ENCODE measurements around the gene NUDT17.

The NUDT17 gene

GRCh38 chr1:145886390-145886789, 41.0 kb downstream of the NUDT17 start:
- Histone ChIP-seq H3K9ac (ENCODE audit: low read length) (peak overlapping the region; percentile 24; the same call in 1 of the 2 replicates), H3K27ac (ENCODE audit: low read depth, low read length) (no peak overlapping the region), H3K4me2 (ENCODE audit: low read depth, low read length, poor library complexity, severe bottlenecking) (peak overlapping the region; percentile 77), H3K9me2 (replicated peaks; ENCODE audit: insufficient read depth, low read length) (no peaks in the 10 kb centered on the region), H3K9me3 (ENCODE audit: insufficient read depth, low read length) (no peaks in the 10 kb centered on the region), H3F3A (ENCODE audit: insufficient read depth) (no peaks in the 10 kb centered on the region), H3K27me3 (ENCODE audit: low read length) (no peaks in the 10 kb centered on the region), H3K4me3 (ENCODE audit: insufficient read depth, low read length, poor library complexity, severe bottlenecking) (peak overlapping the region; percentile 83), H2AFZ (ENCODE audit: low read depth, low read length, severe bottlenecking) (peak overlapping the region; percentile 97), H3K79me2 (ENCODE audit: insufficient read depth, low read length) (no peaks in the 10 kb centered on the region), H4K20me1 (ENCODE audit: low read depth, low read length) (no peaks in the 10 kb centered on the region), H3K36me3 (ENCODE audit: low read length) (no peaks in the 10 kb centered on the region)
- TF ChIP-seq, protein P1, sequence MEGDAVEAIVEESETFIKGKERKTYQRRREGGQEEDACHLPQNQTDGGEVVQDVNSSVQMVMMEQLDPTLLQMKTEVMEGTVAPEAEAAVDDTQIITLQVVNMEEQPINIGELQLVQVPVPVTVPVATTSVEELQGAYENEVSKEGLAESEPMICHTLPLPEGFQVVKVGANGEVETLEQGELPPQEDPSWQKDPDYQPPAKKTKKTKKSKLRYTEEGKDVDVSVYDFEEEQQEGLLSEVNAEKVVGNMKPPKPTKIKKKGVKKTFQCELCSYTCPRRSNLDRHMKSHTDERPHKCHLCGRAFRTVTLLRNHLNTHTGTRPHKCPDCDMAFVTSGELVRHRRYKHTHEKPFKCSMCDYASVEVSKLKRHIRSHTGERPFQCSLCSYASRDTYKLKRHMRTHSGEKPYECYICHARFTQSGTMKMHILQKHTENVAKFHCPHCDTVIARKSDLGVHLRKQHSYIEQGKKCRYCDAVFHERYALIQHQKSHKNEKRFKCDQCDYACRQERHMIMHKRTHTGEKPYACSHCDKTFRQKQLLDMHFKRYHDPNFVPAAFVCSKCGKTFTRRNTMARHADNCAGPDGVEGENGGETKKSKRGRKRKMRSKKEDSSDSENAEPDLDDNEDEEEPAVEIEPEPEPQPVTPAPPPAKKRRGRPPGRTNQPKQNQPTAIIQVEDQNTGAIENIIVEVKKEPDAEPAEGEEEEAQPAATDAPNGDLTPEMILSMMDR (IDR thresholded peaks at IDR 0.05; ENCODE audit: insufficient read depth, low read length, poor library complexity, severe bottlenecking) = no peak
- no peak for TF ChIP-seq EZH2phosphoT487 (conservative IDR thresholded peaks at IDR 0.05; ENCODE audit: low read length)

GRCh38 chr1:145886816-145887215, 41.4 kb downstream of the NUDT17 start:
- Histone ChIP-seq H3K36me3 (ENCODE audit: low read length) (no peaks in the 10 kb centered on the region), H3K27me3 (ENCODE audit: low read length) (no peaks in the 10 kb centered on the region), H3K4me2 (ENCODE audit: low read depth, low read length, poor library complexity, severe bottlenecking) (no peak overlapping the region), H3F3A (ENCODE audit: insufficient read depth) (no peaks in the 10 kb centered on the region), H3K27ac (ENCODE audit: low read depth, low read length) (no peak overlapping the region), H3K79me2 (ENCODE audit: insufficient read depth, low read length) (no peaks in the 10 kb centered on the region), H3K9ac (ENCODE audit: low read length) (no peak overlapping the region), H4K20me1 (ENCODE audit: low read depth, low read length) (no peaks in the 10 kb centered on the region), H3K9me3 (ENCODE audit: insufficient read depth, low read length) (no peaks in the 10 kb centered on the region), H3K4me3 (ENCODE audit: insufficient read depth, low read length, poor library complexity, severe bottlenecking) (no peak overlapping the region), H3K9me2 (replicated peaks; ENCODE audit: insufficient read depth, low read length) (no peaks in the 10 kb centered on the region), H2AFZ (ENCODE audit: low read depth, low read length, severe bottlenecking) (no peak overlapping the region)
- no peak for TF ChIP-seq EZH2phosphoT487 (conservative IDR thresholded peaks at IDR 0.05; ENCODE audit: low read length)
- TF ChIP-seq, protein P1 (IDR thresholded peaks at IDR 0.05; ENCODE audit: insufficient read depth, low read length, poor library complexity, severe bottlenecking) = no peak

DNA sequence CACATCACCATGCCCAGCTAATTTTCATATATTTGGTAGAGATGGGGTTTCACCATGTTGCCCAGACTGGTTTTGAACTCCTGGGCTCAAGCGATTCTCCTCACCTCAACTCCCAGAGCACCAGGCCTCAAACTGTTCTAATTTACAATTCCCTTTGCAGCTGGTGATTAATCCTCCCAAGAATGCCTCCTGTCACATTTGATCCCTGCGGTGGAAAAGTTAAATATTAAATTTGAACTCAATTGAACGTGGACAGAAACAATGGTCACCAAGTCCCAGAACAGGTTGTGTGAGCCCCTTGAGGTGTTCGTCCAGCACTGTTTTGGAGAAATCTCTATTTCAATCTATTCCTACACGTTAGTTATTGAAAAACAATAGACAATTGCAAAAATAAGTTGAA, 42.2 kb downstream of the NUDT17 start:
- Histone ChIP-seq H3K4me3 (ENCODE audit: insufficient read depth, low read length, poor library complexity, severe bottlenecking) (no peak overlapping the region), H3K36me3 (ENCODE audit: low read length) (no peaks in the 10 kb centered on the region), H2AFZ (ENCODE audit: low read depth, low read length, severe bottlenecking) (no peak overlapping the region), H3K9ac (ENCODE audit: low read length) (no peak overlapping the region), H3K27me3 (ENCODE audit: low read length) (no peaks in the 10 kb centered on the region), H3K4me2 (ENCODE audit: low read depth, low read length, poor library complexity, severe bottlenecking) (no peak overlapping the region), H3K9me2 (replicated peaks; ENCODE audit: insufficient read depth, low read length) (no peaks in the 10 kb centered on the region), H4K20me1 (ENCODE audit: low read depth, low read length) (no peaks in the 10 kb centered on the region), H3K79me2 (ENCODE audit: insufficient read depth, low read length) (no peaks in the 10 kb centered on the region), H3K9me3 (ENCODE audit: insufficient read depth, low read length) (no peaks in the 10 kb centered on the region), H3F3A (ENCODE audit: insufficient read depth) (no peaks in the 10 kb centered on the region), H3K27ac (ENCODE audit: low read depth, low read length) (no peak overlapping the region)
- TF ChIP-seq, protein P1 (IDR thresholded peaks at IDR 0.05; ENCODE audit: insufficient read depth, low read length, poor library complexity, severe bottlenecking) = no peak
- no peak for TF ChIP-seq EZH2phosphoT487 (conservative IDR thresholded peaks at IDR 0.05; ENCODE audit: low read length)
